HG02763 (cell line): Measurements from ENCODE around the gene DHX32.

ENCODE experiments used
- ATAC-seq: cut with Tn5 transposase; IDR thresholded peaks from one replicate; pipeline ENCODE4 v1.9.1; 2021; ENCODE audit warnings: mild to moderate bottlenecking, moderate library complexity; ENCODE audit not compliant: unreplicated experiment

The DHX32 gene

DNA sequence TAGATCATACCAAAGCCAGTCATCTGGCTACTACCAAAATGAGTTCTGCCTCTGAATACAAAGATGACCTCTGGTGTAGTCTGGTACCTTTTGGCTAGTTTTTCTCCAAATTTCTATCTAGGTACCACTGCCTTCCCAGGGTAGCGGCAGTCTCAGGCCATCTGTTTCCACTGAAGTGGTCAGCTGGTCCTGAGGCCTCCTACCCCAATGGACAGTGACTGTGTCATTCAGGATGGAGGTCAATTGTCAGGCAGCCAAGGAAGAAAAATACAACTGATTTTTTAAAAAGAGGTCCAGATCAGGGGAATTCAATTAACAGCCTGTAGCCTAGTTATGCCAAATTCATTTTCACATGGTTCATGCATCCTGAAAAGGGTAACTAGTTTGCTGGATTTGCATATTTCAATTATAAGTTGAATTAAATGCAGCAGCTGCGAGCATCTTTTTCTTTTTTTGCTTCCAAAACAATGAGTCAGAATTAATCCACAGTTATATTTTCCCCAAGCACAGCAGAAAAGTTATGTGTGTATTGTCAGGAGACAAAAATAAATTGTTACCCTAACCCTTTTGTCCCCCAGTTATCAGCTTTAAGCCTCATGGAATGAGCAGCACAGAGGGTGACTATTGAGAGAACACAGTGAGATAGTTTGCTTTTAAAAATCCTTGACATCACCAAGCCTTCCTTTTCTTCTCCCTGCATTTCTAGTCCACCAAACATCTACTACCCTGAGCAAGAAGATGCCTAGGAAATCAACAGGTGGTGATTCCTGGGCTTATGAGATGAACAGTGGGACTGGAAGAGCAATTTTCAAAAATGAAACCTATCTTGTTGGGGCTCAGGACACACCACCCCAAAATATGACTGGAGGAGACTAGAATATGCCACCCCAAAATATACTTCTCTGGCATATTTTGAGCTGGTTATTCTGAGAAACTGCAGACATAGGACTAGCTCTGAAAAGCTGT is 30.0 kb downstream of the DHX32 start:
- ATAC-seq, result no peak

DNA sequence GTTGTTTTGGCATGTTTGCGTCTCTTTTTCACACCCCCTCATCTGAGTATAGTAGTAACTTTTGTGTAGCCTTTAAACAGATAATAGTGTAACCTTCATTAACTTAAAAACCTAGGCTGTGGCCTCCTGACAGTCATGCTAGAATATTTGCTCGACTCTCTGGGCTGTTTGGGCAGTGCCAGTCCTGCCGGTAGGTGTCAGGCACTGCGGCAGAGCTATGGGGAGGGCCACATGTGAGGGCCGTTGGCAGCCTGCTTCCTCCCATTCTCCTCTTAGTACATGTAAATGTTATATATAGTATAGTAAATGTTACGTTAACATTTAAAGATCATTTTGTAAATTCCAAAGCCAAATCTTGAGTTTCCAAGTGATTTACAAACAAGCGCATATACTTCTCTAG is 31.6 kb downstream of the DHX32 start:
- ATAC-seq, result no peak

DNA sequence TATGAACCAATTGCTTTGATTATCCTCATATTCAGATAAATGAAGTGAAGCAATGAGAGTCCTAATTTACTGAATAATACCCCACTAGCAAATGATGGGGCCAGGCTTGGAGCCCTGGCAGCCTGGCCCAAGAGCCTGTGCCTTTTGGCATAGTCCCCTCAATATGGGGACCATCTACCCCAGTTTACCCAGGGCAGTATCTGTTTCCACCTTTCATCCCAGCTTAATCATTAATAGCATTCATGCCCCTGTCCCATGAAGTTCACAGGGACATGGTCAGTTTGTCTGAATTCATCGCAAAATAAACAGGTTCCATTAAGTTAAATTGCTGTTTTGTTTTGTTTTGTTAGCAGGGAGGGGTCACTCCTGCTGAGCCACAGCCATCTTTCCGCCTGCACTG is 32.2 kb downstream of the DHX32 start:
- ATAC-seq, result no peak

DNA sequence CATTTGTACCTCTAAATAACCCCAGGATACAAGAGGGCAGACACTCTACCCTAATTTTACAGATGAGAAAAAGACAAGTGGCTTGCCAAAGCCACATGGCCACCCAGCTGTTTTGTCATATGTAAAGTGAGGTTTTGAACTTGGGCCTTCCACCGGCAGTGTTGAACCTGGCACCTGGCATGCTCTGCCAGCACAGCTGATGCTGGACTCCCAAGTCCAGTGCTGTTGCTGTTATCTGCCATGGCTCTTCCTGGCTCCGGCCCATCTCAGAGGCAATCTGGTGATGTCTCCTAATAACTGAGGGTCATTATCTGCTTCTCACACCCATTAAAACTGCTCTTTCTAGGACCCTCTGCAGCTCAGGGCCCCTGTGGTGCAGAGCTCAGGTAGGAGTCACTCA is 32.7 kb downstream of the DHX32 start:
- ATAC-seq, result no peak

DNA sequence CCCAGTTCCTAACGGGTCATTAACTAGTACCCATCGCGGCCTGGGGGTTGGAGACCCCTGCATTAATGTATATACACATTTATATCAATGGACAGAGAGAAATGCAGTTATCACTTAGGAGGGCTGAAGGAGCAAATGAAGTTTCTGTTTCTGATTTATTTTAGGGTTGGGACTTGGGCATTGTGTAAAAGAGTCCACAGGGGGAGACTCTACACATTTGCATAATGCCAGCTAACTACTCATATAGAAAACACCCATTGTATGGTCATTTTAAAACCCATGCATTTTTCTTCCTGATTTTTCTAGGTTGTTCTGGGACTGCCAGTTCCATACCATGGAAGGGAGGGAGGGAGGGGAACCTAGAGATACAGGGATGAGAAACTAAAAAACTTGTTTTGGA is 34.2 kb downstream of the DHX32 start:
- peak; percentile 54 for ATAC-seq

DNA sequence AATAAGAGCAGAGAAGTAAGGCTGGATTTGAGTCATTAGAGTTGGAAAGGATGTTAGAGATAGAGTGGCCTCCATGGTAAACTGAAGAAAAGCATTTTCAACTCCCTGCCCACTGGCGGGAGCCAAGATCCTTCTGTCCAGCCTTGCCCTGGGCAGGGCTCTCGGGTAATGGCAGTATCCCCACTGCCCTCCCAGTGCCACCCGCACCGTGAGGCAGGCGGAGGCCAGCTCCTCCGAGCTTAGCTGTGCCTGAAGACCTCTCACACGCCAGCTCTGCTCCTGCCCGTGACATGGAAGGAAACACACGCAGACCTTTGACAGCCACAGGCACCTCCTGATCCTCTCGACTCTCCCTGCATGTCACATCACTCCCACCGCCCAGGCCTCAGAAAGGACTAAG is 35.5 kb downstream of the DHX32 start:
- no peak for ATAC-seq

DNA sequence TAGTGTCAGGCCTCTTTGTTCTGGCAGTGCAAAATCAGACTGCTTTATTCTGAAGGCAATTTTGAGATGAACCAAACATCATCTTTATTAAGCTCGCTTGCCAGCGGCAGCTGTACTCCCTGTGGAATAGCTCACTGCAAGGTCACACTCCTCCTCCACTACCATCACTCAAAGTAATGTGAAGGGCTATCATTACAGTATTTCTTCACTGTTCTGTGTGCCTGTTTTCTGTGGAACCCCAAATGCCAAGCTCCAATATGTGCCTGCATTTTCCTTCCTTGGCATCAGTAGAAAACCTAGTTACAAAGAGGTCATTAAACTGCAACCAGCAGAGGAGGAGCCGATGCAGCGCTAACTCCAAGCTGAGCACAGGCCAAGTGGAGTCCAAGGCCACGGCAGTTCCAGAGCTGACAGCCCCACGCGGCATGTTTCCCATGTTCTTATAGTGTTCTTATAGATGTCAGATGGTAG is 36.3 kb downstream of the DHX32 start:
- ATAC-seq, result no peak

DNA sequence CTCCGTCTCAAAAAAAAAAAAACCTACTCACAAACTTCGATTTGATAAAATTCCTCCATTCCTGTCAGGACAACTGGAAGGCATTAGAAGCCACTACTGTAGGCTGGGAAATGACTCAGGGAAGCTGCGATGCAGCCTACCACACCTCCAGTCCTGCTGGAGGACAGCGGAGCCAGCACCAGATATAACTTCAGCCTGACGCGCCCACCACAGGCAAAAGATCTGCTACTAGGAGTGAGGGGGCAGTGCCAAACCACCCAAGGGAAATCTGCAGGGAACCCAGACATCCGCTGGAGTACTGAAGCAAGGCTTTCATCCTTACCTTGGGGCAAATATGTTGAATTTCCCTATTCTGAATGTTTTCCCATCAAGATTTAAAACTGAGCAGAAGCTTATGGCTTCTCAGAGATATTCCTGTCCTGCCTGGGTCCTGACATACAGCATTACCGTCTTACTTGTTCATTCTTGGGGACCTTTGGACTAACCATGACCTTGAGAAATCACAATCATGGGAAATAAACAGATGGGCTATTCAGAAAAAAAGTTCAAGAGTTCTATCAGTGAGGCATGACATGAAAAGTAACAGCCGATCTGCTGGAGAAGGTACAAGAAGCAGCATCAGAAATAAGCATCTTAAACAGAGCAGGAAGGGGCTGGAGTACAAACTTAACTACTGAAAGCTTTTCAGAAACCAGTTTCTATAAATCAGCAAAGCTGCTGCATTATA is 37.3 kb downstream of the DHX32 start:
- ATAC-seq, result no peak

DNA sequence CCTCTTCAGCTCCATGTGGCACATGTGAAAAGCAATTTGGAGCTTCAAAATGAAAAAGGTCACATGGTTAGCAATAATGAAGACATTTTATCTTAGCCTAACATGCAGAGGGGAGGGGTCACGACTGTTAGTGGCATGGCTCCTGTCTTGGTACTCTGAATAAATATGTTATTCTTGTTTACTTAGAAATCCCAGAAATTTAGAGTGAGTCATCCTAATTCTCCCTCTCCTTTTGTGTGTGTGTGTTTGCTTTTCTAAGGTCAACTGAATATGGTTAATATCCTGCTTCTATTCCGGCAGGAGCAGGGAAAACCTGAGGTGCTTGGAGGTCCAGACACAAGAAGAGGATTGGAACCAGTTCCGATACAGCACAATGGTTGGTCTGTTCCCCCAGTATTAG is 40.1 kb downstream of the DHX32 start:
- no peak for ATAC-seq

DNA sequence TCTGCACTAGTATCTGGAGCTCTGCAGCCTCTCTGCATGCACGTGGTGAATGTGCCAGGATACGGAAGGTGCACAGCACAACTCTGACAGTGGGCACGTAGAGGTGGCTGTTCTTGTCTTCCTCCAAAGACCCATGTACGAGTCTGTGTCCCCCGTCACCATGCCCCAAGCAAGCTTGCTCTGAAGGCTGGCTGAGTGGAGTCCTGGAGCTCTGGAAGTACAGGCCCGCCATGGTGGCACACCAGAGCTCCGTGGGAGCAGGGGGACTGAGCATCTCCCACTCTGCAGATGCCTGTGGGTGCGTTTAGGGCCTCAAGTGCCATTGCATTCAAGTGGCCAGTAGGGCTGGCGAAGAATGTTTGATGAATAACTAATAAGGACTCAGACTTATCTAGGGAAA is 40.7 kb downstream of the DHX32 start:
- no peak for ATAC-seq

DNA sequence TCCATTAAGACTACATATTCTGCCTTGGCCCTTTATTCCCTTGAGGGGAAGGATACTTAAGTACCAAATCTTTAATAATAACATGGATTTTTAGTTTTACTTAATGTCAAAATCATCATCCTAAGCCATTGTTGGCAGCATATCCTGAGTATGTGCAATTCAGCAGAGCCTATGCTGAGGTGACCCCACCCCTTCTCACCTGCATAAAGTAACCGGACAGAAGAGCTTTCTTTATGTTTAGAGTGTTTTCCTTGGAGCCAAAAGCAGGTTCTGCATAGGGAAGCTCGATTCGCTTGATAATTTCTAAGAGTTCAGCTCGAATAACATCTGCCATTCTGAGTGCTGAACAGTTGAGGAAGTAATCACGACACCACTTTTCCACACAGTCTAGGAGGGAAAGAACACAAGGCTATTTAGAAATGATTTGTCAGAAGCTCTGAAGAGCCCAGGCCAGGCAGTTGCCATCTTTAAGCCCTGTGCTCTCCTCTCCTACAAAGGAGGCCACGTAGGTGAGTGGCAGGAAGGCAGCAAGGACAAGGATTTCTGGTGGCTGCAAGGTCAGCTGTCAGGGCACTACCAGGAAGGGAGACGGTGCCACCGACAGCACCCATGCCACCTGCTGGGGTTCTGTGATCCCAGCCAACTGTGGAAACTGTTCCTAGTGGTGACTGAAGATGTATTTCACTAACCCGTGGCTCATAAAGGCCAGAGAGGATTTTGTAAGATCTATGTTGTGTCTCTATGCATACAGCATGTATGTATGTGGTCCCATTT is 42.1 kb downstream of the DHX32 start:
- no peak for ATAC-seq

DNA sequence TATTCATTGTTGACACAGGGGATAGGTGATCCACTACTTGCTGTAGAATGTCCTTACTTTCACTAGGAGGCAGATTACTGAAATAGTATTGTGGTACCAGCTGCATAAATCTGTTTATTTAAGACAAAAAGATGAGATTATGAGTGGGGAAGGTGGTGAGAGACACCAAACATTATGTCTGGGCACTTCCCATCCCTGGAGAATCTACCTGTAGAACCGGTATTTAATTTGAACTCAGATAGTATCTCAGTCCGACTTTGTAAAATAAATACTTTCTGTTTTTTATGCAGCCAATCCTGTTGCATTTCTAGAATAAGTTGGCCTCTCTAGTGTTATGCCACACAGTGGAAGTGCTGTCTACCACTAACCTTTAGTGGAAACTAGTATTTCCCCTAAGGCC is 44.3 kb downstream of the DHX32 start:
- ATAC-seq, result no peak

DNA sequence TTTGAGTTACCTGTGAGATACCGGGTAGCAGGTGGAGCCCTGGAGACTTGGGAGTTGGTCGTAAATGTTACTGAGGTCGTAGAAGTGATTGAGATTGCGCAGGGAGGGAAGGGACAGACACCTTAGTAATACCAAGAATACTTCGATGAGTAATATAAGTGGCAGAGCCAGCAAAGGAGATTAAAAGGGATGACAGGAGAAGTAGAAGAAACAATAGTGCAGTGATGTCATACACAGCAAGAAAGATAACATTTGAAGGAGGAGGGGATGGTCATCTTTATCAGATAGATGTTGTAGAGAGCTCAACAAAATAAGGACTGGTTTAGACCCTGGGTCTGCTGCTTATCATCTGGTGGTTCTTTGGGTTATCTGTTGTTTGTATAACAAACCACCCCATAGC is 52.8 kb downstream of the DHX32 start:
- ATAC-seq, result no peak

DNA sequence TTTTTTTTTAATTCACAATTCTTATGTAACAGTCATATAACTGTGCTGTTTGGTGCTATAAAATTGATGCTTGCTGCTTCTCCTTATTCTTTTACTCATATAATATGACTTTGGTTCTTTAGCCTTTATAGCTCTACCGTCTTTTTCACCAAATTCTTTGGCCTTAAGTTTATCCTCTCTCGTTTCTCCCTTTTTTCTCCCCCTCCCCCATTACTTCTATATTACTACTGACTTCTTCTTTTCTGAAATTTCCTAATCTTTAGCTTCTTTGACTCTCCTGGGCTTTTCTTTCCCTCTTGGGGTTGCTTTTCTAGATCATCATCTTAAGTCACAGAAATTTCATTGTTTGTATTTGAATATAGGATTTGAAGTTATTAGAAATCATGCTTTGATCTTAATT is 54.0 kb downstream of the DHX32 start:
- ATAC-seq, result no peak

DNA sequence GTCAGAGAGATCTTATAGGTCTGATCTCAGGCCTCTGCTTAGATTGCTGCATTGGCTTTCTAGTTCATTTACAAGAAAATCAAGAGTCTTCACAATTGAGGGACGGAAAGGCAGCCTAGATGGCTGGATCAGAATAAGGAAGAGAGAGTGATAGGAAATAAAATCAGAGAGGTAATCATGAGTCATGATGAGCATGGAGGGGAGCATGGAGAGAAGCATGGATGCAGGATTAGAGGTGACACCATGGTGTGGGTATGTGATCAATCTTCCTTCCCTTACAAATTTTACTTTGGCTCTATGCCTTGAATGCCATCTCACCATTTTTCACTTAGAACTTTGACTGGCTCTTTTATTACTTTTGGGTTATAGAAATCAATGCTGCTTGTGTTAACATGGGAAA is 56.4 kb downstream of the DHX32 start:
- ATAC-seq, result no peak

DNA sequence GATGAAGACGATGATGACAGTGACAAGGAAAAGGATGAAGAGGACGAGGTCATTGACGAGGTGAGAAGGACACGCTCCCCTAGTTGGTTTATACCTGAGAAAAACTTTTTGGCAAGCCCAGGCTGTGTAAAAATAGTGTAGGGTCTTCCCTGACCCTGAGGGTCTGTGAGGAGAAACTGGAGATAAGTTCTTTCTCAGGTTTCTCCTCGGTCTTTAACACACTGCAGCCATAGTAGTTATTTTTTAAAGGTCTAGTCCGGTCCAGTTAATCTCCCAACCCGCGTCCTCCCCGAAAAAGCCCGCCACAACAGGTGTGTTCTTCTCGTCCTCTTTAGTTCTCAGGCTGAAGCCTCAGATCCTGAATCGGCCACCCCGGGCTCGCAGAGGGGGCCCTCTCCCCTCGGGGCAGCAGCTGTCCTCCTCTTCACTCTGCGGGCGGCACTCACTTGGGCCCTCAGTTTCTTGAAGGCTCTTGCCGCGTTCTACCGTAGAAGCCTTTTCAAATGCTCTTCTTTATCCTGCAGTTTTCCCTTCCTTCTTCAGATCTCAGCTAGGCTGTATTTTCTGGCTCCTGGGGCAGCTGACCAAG is 57.3 kb downstream of the DHX32 start:
- ATAC-seq, result peak; percentile 0

DNA sequence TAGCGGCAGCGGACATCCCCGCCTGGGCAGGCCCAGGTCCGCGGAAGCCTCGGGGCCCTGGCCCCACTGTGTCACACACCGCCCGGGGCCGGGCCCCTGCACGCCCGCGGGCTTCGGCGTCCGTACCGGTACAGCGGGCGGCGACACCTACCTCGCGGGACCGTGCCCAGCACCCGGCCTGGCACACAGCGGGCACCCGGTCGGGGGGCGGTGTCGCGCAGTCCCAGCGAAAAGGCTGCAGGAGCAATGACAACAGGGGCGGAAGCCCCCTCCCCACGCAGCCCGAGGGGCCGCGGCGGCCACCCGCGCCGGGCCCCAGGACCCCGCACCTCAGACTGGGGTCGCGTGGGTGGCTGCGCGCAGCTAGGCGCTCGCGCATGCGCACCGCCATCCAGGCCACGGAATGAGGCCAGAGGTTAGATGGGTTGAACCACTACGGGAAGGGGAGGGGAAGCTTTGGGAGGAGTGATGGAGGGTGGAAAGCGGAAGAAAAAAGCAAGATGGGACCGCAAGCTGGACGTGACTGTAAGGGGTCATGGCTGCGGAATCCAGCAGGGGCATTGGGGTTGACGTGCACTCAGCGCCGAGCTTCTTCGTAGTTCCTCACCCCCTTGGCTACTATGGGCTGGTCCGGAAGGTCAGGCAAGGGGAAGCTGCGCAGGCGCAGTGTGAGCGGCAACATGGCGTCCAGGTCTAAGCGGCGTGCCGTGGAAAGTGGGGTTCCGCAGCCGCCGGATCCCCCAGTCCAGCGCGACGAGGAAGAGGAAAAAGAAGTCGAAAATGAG is 58.0 kb downstream of the DHX32 start, which contains the start of the genes BCCIP and UROS:
BCCIP (plus strand) TSS at position 669 of the 785 bp plus-strand sequence; CDS start at position 681, 12 bp downstream.
UROS (minus strand) TSS at position 381 of the 785 bp plus-strand sequence. CDS start 6,759 bp downstream, outside the sequence.
- ATAC-seq, result peak; percentile 72

DNA sequence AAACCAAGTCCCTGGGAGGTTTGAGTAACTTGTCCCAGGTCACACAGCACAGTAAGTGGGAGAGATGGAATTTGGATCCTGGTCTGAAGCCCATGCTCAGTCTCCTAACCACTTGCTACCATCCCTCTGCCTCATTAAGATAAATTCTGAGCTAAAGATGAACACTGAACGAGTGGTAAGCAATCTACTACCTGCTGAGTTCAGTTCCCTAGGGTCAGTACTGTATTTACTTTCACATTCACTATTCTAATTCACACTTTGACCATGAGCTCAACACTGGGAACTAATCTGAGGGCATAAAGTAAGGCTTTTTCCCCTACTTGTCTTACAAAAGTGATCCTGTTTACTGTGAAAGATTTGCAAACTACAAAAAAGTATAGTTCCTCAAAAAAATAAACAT is 60.4 kb downstream of the DHX32 start:
- ATAC-seq, result peak; percentile 39

DNA sequence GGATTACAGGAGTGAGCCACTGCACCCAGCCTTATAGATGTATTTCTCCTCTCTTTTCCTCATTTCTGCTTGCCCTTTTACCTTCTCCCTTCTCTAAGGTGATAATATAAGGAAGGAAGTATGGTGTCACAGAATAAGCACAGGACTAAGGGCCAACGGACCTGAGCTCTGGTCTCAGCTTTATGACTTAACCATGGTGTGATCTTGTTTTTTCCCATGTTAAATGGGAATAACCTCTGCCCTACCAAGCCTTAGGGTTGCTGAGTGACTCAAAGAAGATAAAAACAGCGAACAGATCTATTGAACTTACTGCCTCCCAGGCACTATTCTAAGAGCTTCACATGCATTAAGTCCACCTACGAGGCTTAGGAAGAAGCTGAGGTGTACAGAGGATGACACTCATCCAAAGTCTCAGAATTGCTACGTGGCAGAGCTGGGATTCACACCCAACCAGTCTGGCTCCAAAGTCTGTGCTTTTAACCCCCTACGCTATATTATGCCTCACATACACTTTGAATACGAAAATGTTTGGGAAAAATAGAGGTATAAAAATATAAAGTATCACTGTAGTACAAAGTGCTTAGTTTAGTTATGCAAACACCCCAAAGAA is 63.6 kb downstream of the DHX32 start:
- no peak for ATAC-seq
